HCT116 (cell line): ENCODE data around the gene EPS8L2.

ENCODE experiments used
- ELF1 ChIP-seq: IDR thresholded peaks from 2 replicates; pipeline ENCODE4 v1.6.1; 2012; ENCODE audit warnings: low read depth, borderline replicate concordance
- SIN3A ChIP-seq: IDR thresholded peaks from 2 replicates; pipeline ENCODE4 v1.6.1; 2012; ENCODE audit warnings: low read depth
- TF ChIP-seq, protein P1 (sequence below), 3 experiments: fragments of 200-600 bp in 1 of 3; sonication (generic) in 1 of 3; IDR thresholded peaks in 2 of 3; conservative IDR thresholded peaks in 1 of 3; 2 replicates each; pipeline ENCODE4 v1.5.1; 2012 to 2017; ENCODE audit warnings: low read depth in 2 of 3, low read length in 2 of 3, antibody characterized with exemption in 1 of 3, borderline replicate concordance in 1 of 3, control low read depth in 1 of 3, mild to moderate bottlenecking in 1 of 3, mixed read lengths in 1 of 3, mixed run types in 1 of 3, moderate library complexity in 1 of 3; ENCODE audit not compliant: insufficient read depth in 1 of 3

DNA sequence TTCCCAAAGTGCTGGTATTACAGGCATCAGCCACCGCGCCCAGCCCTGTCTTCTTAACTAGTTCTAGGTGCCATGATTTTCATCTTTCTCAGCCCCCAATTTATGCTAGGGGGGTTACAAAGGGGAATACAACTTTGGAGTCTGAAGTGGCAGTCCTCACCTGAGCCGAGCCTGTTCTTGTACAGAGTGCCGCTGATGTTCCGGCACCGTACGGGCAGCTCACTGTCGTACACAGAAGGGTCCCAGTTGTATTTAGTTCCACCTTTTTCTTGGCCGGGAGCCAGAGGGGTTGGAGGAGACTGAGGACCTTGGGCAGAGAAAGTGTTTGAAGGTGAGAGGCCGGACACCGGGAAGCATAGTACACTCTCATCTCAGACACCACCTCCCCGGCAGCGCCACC, 18.3 kb upstream of the EPS8L2 start:
- TF ChIP-seq, protein P1, sequence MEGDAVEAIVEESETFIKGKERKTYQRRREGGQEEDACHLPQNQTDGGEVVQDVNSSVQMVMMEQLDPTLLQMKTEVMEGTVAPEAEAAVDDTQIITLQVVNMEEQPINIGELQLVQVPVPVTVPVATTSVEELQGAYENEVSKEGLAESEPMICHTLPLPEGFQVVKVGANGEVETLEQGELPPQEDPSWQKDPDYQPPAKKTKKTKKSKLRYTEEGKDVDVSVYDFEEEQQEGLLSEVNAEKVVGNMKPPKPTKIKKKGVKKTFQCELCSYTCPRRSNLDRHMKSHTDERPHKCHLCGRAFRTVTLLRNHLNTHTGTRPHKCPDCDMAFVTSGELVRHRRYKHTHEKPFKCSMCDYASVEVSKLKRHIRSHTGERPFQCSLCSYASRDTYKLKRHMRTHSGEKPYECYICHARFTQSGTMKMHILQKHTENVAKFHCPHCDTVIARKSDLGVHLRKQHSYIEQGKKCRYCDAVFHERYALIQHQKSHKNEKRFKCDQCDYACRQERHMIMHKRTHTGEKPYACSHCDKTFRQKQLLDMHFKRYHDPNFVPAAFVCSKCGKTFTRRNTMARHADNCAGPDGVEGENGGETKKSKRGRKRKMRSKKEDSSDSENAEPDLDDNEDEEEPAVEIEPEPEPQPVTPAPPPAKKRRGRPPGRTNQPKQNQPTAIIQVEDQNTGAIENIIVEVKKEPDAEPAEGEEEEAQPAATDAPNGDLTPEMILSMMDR (IDR thresholded peaks at IDR 0.05 in 2 of 3, conservative IDR thresholded peaks at IDR 0.05 in 1 of 3; ENCODE audit: borderline replicate concordance in 1 of 3, insufficient read depth in 1 of 3, low read depth in 2 of 3, low read length in 2 of 3), result no peak
- TF ChIP-seq ELF1 (no peak), SIN3A (no peak)
